Transverse colon (tissue), 3 donors: ENCODE data around the gene CPVL.

Experiments
- CTCF ChIP-seq, 5 experiments: fragments of 200-600 bp in 3 of 5; fragments of 450-650 bp in 2 of 5; sonication (generic) in 3 of 5; IDR thresholded peaks; 1 replicate in 2 of 5; 2 replicates in 3 of 5; pipeline ENCODE4 v1.5.1; 2016 to 2017; ENCODE audit warnings: antibody characterized with exemption in 5 of 5, inconsistent platforms in 3 of 5, mild to moderate bottlenecking in 2 of 5, moderate library complexity in 1 of 5
- EP300 ChIP-seq: sonication (generic); formaldehyde crosslinking; IDR thresholded peaks from one replicate; pipeline ENCODE4 v1.6.1; 2017; ENCODE audit warnings: antibody characterized with exemption, low read depth
- POLR2A ChIP-seq: fragments of 450-650 bp; IDR thresholded peaks from one replicate; pipeline ENCODE4 v1.6.1; 2016; ENCODE audit warnings: antibody characterized with exemption, mild to moderate bottlenecking, moderate library complexity

GRCh38 chr7:29154076-29154475, 7.7 kb upstream of the CPVL start:
- TF ChIP-seq EP300 = no peak
- TF ChIP-seq CTCF (IDR thresholded peaks at IDR 0.05) = no peak
- TF ChIP-seq POLR2A = no peak
